Gastrocnemius medialis (tissue), 4 donors: Measurements from ENCODE around the gene CCDC160.

Experiments used
- CTCF ChIP-seq, 5 experiments: fragments of 450-650 bp in 3 of 5; fragments of 200-600 bp in 2 of 5; sonication (generic) in 2 of 5; IDR thresholded peaks in 4 of 5; conservative IDR thresholded peaks in 1 of 5; 1 replicate in 4 of 5; 2 replicates in 1 of 5; pipeline ENCODE4 v1.5.1; 2016 to 2019; ENCODE audit warnings: antibody characterized with exemption in 5 of 5, mild to moderate bottlenecking in 3 of 5, moderate library complexity in 3 of 5
- POLR2A ChIP-seq, 2 donors: fragments of 450-650 bp; IDR thresholded peaks; one replicate each; pipeline ENCODE4 v1.6.1; 2017; ENCODE audit warnings: antibody characterized with exemption in 2 of 2, mild to moderate bottlenecking in 2 of 2, moderate library complexity in 2 of 2

GRCh38 chrX:134255555-134255954 lies 18.6 kb downstream of the CCDC160 start:
- TF ChIP-seq CTCF (IDR thresholded peaks at IDR 0.05 in 4 of 5, conservative IDR thresholded peaks at IDR 0.05 in 1 of 5) (no peak), POLR2A (IDR thresholded peaks at IDR 0.05) (no peak)
